Erythroblast (primary cell): ENCODE results near the gene KCTD16.

Source experiments
- GATA1 ChIP-seq: IDR thresholded peaks from 2 replicates; pipeline ENCODE4 v1.6.1; 2011; ENCODE audit warnings: low read depth, mild to moderate bottlenecking, control low read depth, low read length, moderate library complexity
- POLR2A ChIP-seq: IDR thresholded peaks from 2 replicates; pipeline ENCODE4 v1.6.1; 2011; ENCODE audit warnings: mild to moderate bottlenecking, low read length

DNA sequence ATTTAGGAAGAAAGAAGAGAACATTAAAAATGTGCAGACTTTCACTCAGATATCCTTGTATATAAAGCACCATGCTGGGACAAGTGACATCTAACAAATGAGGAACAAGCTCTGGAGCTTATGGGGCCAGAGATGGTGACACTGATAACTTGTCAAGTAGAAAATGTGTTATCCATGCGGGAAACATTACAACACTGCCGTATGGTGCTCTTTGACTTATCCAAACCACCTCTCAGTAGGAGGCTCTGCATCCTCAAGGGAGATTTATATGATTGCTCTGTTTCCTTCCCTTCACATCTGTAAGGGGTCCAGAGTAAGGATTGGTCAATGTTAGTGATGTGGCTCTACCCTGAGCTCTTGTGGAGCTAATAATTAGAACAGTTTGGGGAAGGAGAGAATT is 23.5 kb downstream of the KCTD16 start:
- TF ChIP-seq POLR2A (no peak), GATA1 (no peak)
